Activated CD4-positive, alpha-beta T cell treated with anti-CD3 and anti-CD28 coated beads, Interleukin-2, amount 50 U/mL, for 4 hours (primary cell): ENCODE data around the gene GTPBP3.
A peak's percentile ranks its signal among the peaks of the same experiment; 100 is the strongest.
"Not testable (repeated sequence)": the region's sequence is repeated elsewhere in the genome, so short reads cannot be mapped to it uniquely, and the experiment has no call there.

Experiments used
- DNase-seq, 2 experiments: peaks; one replicate each; pipeline ENCODE4 v3.0.0-alpha.2; 2020

The GTPBP3 gene

DNA sequence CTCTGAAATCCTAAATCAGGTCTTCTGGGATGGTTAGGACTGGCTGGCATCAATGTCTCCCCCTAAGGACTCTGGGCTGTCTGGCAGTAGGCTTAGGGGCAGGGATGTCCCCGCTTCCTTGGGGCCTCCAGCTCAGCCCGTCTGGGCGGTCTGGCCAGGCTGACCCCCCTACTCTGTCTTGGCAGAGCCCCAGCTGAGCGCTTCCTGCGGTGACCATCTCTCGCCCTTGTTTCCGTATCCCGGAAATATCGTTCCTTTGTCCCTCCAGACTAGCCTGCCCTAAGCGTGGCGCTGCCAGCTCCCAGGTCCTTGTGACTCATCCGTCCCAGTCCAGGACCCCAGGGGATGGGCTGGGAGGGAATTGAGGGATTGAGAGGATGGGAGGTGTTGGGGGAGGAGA, 11.3 kb downstream of the GTPBP3 start:
- no peak for DNase-seq

- DNase-seq: no peak
Observed at GRCh38 chr19:17351815-17352435, 14.6 kb downstream of the GTPBP3 start.

DNA sequence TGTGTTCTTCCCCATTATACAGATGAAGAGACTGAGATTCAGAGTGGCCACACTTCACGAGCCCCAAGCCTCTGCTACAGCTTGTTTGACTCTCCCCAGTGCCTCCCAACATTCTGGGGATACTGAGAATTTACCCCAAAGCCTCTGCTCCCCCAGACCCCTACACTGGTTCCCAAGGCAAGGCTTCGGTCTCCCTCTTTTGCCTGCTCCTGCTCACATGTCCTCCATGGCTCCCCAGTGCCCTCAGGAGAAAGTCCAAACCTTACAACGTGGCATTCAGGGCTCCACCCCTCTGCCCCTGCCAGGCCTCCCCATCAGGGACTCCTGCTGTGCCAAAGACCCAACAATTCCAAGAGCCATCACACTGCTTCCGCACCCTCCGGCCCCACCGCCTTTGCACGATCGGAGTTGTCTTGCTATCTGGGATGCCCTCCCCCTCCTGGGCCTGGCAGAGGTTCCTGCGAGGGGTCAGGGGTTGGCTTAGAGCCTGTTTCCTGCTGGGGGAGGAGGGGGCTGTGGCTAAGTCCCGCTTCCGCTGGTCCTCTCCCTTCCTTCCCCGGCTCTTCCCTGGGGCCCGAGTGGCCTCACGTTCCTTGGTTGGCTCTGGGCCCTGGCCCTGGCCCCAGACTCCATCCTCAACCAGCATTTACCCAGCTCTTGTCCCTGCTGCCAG, 15.4 kb downstream of the GTPBP3 start:
- DNase-seq: no peak

GRCh38 chr19:17353386-17353785, 16.0 kb downstream of the GTPBP3 start:
- no peak for DNase-seq

GRCh38 chr19:17357078-17357666, 19.8 kb downstream of the GTPBP3 start:
- no peak for DNase-seq

- DNase-seq: no peak
Observed at GRCh38 chr19:17357724-17358123, 20.4 kb downstream of the GTPBP3 start.

DNA sequence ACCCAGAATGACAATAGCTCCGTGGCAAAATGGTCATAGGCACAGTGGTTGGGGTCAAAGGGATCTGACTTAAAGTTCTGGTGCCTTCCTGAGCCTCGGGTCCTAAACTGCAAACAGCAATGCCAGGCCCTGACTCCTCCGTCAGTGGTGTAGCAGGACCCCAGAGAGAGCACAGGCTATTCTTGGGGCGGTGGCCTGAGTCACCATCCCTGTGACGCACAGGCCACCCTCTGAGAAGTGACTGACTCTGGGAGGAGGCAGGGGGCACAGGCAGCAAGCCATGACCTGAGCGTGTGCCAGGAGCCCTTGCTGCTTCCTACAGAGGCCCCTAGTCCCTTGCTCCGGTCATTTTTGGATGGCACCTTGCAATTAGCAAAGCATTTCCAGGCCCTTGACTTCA, 21.0 kb downstream of the GTPBP3 start:
- no peak for DNase-seq

GRCh38 chr19:17359905-17360800, 22.8 kb downstream of the GTPBP3 start:
- no peak for DNase-seq

- not testable (repeated sequence) for DNase-seq
Observed at GRCh38 chr19:17363852-17364605, 26.7 kb downstream of the GTPBP3 start.

GRCh38 chr19:17365361-17365760, 28.0 kb downstream of the GTPBP3 start:
- DNase-seq: no peak

- DNase-seq: no peak
Observed at GRCh38 chr19:17370026-17370587, 32.8 kb downstream of the GTPBP3 start.

DNA sequence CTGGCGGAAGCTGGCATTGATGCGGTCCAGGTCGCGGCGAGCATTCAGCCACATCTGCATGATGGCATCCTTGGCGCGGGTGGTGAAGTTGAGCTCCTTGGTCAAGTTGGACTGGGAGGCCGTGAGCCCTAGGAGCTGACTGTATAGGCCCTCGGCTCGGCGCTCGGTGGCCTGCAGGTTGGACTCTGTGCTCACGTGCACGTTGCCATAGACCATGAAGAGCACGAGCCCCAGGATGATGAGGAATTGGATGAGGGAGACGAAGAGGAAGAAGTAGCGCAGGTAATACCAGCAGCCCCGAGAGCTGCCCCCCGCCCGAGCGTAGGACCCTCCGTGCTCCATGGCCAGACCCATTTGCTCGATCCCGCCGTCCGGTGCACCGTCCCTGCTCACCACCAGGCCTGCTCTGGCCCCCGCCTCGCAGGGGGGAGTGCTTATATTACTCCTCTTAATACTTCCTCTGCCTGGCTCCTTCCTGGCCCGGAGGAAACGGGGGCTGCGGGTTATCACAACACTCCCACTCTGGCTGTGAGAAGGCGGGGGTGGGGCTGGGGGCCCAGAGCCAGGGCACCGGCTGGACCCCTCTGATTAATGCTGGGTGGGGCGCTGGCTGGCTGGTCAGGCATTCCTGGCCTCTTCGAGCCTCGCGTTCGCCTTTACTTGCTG, 39.7 kb downstream of the GTPBP3 start, which contains the start of gene PLVAP:
TSS of gene PLVAP (minus strand) at position 408 of the 666 bp plus-strand sequence. CDS start at position 354, 54 bp downstream.
- no peak for DNase-seq

DNA sequence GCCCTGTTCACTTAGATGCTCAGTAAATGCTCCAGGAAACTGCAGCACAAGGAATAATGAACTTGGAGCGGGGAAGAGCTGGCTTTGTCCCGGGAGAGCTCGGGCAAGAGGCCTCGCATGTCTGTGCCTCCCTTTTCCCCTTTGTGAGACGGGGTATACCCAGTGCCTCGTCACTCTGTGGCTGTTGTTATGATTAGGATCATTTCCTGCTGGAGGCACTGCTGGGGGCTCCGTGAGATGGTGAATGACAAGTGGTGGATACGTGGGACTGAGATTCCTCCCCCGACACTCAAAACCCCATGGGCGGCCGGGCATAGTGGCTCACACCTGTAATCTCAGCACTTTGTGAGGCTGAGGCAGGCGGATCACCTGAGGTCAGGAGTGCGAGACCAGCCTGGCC, 40.9 kb downstream of the GTPBP3 start:
- no peak for DNase-seq

DNA sequence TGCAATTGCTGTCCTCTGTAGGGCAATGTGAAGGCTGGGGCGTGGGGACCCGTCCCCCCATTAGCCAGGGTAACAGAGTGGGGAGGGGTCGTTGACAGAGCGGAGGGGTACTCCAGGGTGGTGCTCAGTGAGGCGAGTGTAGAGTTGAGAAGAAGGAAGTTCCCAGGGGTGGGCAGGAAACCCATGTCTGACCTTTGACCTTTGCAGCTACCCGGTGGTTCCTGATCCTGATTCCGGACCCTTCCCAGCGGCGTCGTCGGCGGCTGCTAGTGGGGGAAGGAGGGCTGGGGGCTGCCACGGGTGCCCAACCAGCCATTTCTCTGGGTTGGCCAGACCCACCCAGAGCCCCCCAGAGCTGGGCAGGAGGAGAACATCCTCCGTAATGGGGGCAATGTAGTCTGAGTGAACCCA, 41.9 kb downstream of the GTPBP3 start:
- no peak for DNase-seq

DNA sequence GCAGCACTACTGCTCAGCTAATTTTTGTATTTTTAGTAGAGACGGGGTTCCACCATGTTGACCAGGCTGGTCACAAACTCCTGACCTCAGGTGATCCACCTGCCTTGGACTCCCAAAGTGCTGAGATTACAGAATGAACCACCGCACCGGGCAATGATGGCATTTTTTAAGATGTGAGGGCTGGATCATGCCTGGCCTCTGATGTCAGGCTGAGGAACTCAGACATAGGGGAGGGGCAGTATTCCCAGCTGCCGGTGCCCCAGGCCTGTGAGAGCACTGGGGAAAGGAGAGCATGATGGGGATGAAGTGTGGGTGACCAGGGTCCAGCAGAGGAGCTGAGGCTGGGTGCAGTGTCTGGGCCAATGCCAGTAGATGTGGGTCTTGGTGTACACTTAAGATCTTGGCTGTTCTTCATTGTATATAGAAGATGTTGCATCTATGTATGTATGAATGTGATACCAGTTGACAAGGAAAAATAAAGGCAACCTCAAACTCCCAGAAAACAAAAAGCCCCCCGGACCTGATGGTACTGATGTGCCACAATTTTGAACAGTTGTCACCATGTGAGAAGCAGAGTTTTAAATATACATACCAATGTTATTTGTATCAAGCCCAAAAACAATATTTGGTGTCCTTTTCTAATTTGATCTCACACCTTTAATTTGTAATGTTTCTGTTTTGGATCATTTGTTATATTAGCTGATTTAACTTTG, 43.2 kb downstream of the GTPBP3 start:
- DNase-seq: no peak

- peak; percentile 53 to 55 for DNase-seq
Observed at GRCh38 chr19:17385878-17386611, 48.7 kb downstream of the GTPBP3 start.

DNA sequence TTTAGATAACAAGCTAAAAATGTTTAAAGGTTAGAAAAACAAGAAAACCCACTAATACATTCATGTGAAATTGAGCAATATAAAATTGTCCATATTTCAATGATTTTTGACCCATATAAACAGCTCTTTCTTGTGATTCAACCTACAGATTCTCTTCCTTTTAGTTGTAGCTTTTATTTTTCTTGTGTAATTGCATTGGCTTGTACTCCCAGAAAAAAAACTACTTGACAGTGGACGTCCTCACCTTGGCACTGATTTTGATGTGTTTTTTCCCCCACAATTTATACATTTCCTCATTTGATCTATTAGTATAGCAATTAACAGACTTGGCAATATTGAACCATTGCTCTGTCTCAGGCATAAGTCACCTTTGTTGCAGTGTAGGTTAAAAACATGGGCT, 51.9 kb downstream of the GTPBP3 start:
- no peak for DNase-seq

DNA sequence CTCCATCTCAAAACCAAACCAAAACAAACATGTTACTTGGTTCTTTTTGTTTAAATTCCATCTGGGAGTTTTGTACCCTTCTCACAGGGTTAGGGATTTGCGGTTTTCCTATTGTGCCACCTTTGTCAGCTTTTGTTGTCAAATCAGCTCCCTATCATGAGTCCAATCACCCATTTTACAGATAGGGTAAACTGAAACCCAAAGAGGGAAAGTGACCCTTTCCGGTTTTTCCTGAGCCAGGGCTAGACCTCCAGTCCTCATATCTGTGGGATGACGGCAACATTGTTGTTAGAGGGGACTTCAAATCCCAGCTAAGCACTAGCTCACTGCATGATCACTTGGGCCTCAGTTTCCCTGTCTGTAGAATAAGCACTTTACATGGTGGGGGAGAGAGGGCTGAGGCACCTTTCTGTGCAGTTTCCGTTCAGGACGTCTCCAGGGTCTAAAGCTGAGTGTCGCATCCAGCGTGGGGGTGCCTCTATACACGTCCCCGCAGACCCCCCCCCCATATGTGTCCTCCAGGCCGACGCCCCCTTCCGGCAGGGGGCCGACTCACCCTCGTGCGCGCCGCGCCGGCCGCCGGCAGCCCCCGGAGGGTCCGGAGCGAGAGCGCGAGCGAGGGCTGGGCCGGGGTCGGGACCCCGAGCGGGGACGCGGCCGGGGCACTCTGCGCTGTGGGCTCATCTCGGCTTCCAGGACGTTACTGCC, 52.8 kb downstream of the GTPBP3 start:
- no peak for DNase-seq

DNA sequence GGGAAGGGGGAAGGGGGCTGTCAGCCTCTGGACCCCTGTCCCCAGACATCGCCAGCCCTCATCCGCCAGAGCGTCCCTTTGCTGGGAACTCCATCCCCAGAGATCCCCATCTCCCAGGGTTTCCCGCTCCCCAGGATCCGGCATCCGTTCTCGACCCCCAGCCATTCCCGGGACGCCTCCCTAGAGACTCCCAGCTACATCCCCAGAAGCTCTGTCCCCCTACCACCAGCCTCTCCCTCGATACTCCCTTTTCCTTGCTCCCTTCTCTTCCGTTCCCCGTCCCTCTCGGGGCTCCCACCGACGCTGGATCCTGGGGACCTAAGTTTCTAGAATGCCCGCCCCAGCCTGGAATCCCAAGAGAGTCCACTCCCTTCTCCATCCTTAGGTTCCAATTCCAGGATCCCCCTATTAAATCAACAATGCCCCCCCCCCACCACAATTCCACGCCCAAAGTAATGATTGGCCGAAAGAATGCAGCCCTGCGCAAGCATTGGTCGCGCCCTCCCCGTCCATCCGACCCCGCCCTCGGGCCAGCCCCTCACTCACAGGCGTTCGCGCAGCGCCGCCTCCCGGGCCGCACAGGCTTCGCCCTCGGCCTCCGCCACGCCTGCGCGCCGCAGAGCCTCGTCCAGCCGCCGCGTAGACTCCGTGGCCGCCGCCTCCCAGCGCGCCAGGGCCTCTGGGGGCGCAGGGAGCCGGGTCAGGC, 53.5 kb downstream of the GTPBP3 start:
- peak; percentile 86 for DNase-seq
